Activated CD4-positive, alpha-beta T cell treated with anti-CD3 and anti-CD28 coated beads, Interleukin-2, amount 50 U/mL, for 24 hours (primary cell): ENCODE results near the gene PKLR.
"Not testable (repeated sequence)": the region's sequence is repeated elsewhere in the genome, so short reads cannot be mapped to it uniquely, and the experiment has no call there.

ENCODE experiments used
- DNase-seq, 2 donors: peaks; one replicate each; pipeline ENCODE4 v3.0.0-alpha.2; 2020; ENCODE audit warnings: low read depth in 1 of 2, low spot score in 1 of 2

PKLR gene

GRCh38 chr1:155256058-155256852 lies 45.0 kb downstream of the PKLR start:
- DNase-seq: no peak

GRCh38 chr1:155255243-155256007 lies 45.8 kb downstream of the PKLR start, which contains the start of gene ENTREP3:
ENTREP3 (minus strand) TSS chr1:155255483; CDS start chr1:155254877, 606 bp downstream.
- DNase-seq: peak; percentile 55 to 74

- DNase-seq: no peak
Measured at GRCh38 chr1:155254714-155255242, 46.5 kb downstream of the PKLR start.

GRCh38 chr1:155254228-155254713 lies 47.0 kb downstream of the PKLR start:
- no peak for DNase-seq

GRCh38 chr1:155253797-155254196 lies 47.4 kb downstream of the PKLR start:
- DNase-seq: no peak

- DNase-seq: no peak
Measured at GRCh38 chr1:155253208-155253607, 48.0 kb downstream of the PKLR start.

- no peak for DNase-seq
Measured at GRCh38 chr1:155251566-155251965, 49.7 kb downstream of the PKLR start.

GRCh38 chr1:155250633-155251449 lies 50.4 kb downstream of the PKLR start:
- DNase-seq: peak; percentile 92 to 96

GRCh38 chr1:155250246-155250632 lies 51.0 kb downstream of the PKLR start:
- DNase-seq: no peak

- DNase-seq: no peak
Measured at GRCh38 chr1:155247667-155248553, 53.3 kb downstream of the PKLR start.

- DNase-seq: not testable (repeated sequence)
Measured at GRCh38 chr1:155246796-155247195, 54.4 kb downstream of the PKLR start.

- DNase-seq: no peak
Measured at GRCh38 chr1:155245163-155245524, 56.1 kb downstream of the PKLR start.

GRCh38 chr1:155244368-155245162 lies 56.7 kb downstream of the PKLR start:
- peak; percentile 76 to 91 for DNase-seq

GRCh38 chr1:155242805-155243358 lies 58.4 kb downstream of the PKLR start:
- DNase-seq: no peak

- DNase-seq: no peak
Measured at GRCh38 chr1:155241841-155242264, 59.4 kb downstream of the PKLR start.

- peak; percentile 13 to 64 for DNase-seq
Measured at GRCh38 chr1:155241069-155241679, 60.1 kb downstream of the PKLR start.
